Endothelial cell (in vitro differentiated cells): Measurements from ENCODE around the gene CCDC28B. TPM values are rescaled to one million over a fixed set of nuclear protein-coding genes. Genes with fewer than 3 reads are reported as not detected.

ENCODE experiments used
- DNase-seq: peaks from one replicate; pipeline ENCODE4 v3.0.0; 2021; ENCODE audit warnings: low spot score
- H3K27ac Mint-ChIP-seq: one replicate; pipeline ENCODE4 v1.8.0; 2021; ENCODE audit warnings: mixed read lengths, inconsistent platforms; ENCODE audit not compliant: unreplicated experiment
- H3K27me3 Mint-ChIP-seq: one replicate; pipeline ENCODE4 v1.8.0; 2021; ENCODE audit warnings: mild to moderate bottlenecking, moderate library complexity, mixed read lengths, inconsistent platforms; ENCODE audit not compliant: unreplicated experiment
- H3K36me3 Mint-ChIP-seq: one replicate; pipeline ENCODE4 v1.8.0; 2021; ENCODE audit warnings: mild to moderate bottlenecking, low read depth, mixed read lengths, inconsistent platforms; ENCODE audit not compliant: unreplicated experiment
- H3K4me1 Mint-ChIP-seq: one replicate; pipeline ENCODE4 v1.8.0; 2021; ENCODE audit warnings: mild to moderate bottlenecking, mixed read lengths, inconsistent platforms; ENCODE audit not compliant: unreplicated experiment
- H3K4me3 Mint-ChIP-seq: one replicate; pipeline ENCODE4 v1.8.0; 2021; ENCODE audit warnings: mild to moderate bottlenecking, mixed read lengths, inconsistent platforms; ENCODE audit not compliant: unreplicated experiment
- H3K9me3 Mint-ChIP-seq: one replicate; pipeline ENCODE4 v1.8.0; 2021; ENCODE audit warnings: mixed read lengths, inconsistent platforms; ENCODE audit not compliant: unreplicated experiment
- CTCF ChIP-seq: fragments of 200-600 bp; sonication (generic); IDR thresholded peaks from one replicate; pipeline ENCODE4 v1.5.0; 2021; ENCODE audit warnings: antibody characterized with exemption; ENCODE audit not compliant: unreplicated experiment
- total RNA-seq: library from RNA; stranded (reverse); fragmentation: NEBNext Ultra II Directional; extraction: Animal tissue kit (Norgen Biotek cat#: 25700); gene quantifications from one replicate; pipeline ENCODE4 v1.2.1, GENCODE V29; 2021; ENCODE audit not compliant: unreplicated experiment

CCDC28B gene
- total RNA-seq, 1 donor from 2014 or later = 22.9 TPM

- TF ChIP-seq CTCF = no peak
- Mint-ChIP-seq H3K27ac (no peak overlapping the region), H3K27me3 (peaks cover 4% of the 10 kb centered on the region), H3K4me3 (peak overlapping the region; percentile 9), H3K36me3 (no peaks in the 10 kb centered on the region), H3K4me1 (peaks cover 8% of the 10 kb centered on the region), H3K9me3 (no peaks in the 10 kb centered on the region)
- no peak for DNase-seq
Measured at GRCh38 chr1:32239337-32239736, 38.9 kb downstream of the CCDC28B start.

- no peak for TF ChIP-seq CTCF
- H3K4me1 Mint-ChIP-seq = peaks cover 8% of the 10 kb centered on the region
- H3K4me3 Mint-ChIP-seq = peak overlapping the region; percentile 88
- H3K36me3 Mint-ChIP-seq = no peaks in the 10 kb centered on the region
- DNase-seq = no peak
- H3K27me3 Mint-ChIP-seq = peaks cover 4% of the 10 kb centered on the region
- no peaks in the 10 kb centered on the region for H3K9me3 Mint-ChIP-seq
- no peak overlapping the region for H3K27ac Mint-ChIP-seq
Measured at GRCh38 chr1:32239790-32240139, 39.4 kb downstream of the CCDC28B start.

- Mint-ChIP-seq H3K27me3 (peaks cover 4% of the 10 kb centered on the region), H3K4me1 (peaks cover 8% of the 10 kb centered on the region), H3K9me3 (no peaks in the 10 kb centered on the region), H3K27ac (peak overlapping the region; percentile 52), H3K36me3 (no peaks in the 10 kb centered on the region), H3K4me3 (peak overlapping the region; percentile 91)
- no peak for TF ChIP-seq CTCF
- DNase-seq = peak; percentile 45
Measured at GRCh38 chr1:32240140-32240951, 40.0 kb downstream of the CCDC28B start.

- Mint-ChIP-seq H3K9me3 (no peaks in the 10 kb centered on the region), H3K27ac (peak overlapping the region; percentile 18), H3K36me3 (no peaks in the 10 kb centered on the region), H3K27me3 (peaks cover 4% of the 10 kb centered on the region), H3K4me1 (peaks cover 8% of the 10 kb centered on the region), H3K4me3 (peak overlapping the region; percentile 91)
- no peak for TF ChIP-seq CTCF
- peak; percentile 49 for DNase-seq
Measured at GRCh38 chr1:32241001-32241763, 40.8 kb downstream of the CCDC28B start.
